Measurements from ENCODE around the gene SIRT5.

The SIRT5 gene

GRCh38 chr6:13574571-13575376, at the start of gene SIRT5:
SIRT5 (plus strand) TSS chr6:13574601; CDS start chr6:13584111, 9,510 bp downstream.
- DNase-seq (ENCODE audit: low read depth in 3 of 3), result peak; percentile 61 to 76 (median 71)

GRCh38 chr6:13524801-13525508, 49.4 kb upstream of the SIRT5 start:
- no peak for DNase-seq (ENCODE audit: low read depth in 3 of 3)

- no peak for DNase-seq (ENCODE audit: low read depth in 3 of 3)
Measured at GRCh38 chr6:13526357-13526726, 48.1 kb upstream of the SIRT5 start.

GRCh38 chr6:13526727-13527670, 47.4 kb upstream of the SIRT5 start:
- no peak for DNase-seq (ENCODE audit: low read depth in 3 of 3)

GRCh38 chr6:13527671-13528056, 46.7 kb upstream of the SIRT5 start:
- no peak for DNase-seq (ENCODE audit: low read depth in 3 of 3)

GRCh38 chr6:13528232-13528631, 46.2 kb upstream of the SIRT5 start:
- DNase-seq (ENCODE audit: low read depth in 3 of 3), result no peak

GRCh38 chr6:13528777-13529343, 45.5 kb upstream of the SIRT5 start:
- DNase-seq (ENCODE audit: low read depth in 3 of 3), result no peak

- DNase-seq (ENCODE audit: low read depth in 3 of 3), result no peak
Measured at GRCh38 chr6:13531956-13532355, 42.4 kb upstream of the SIRT5 start.

GRCh38 chr6:13534536-13534935, 39.9 kb upstream of the SIRT5 start:
- DNase-seq (ENCODE audit: low read depth in 3 of 3), result no peak

- DNase-seq (ENCODE audit: low read depth in 3 of 3), result no peak
Measured at GRCh38 chr6:13535306-13535705, 39.1 kb upstream of the SIRT5 start.

GRCh38 chr6:13536796-13537526, 37.4 kb upstream of the SIRT5 start:
- DNase-seq (ENCODE audit: low read depth in 3 of 3), result no peak

GRCh38 chr6:13537527-13537897, 36.9 kb upstream of the SIRT5 start:
- no peak for DNase-seq (ENCODE audit: low read depth in 3 of 3)

- no peak for DNase-seq (ENCODE audit: low read depth in 3 of 3)
Measured at GRCh38 chr6:13538084-13538483, 36.3 kb upstream of the SIRT5 start.

GRCh38 chr6:13538600-13538999, 35.8 kb upstream of the SIRT5 start:
- DNase-seq (ENCODE audit: low read depth in 3 of 3), result no peak

GRCh38 chr6:13539572-13539971, 34.8 kb upstream of the SIRT5 start:
- no peak for DNase-seq (ENCODE audit: low read depth in 3 of 3)

GRCh38 chr6:13541496-13541895, 32.9 kb upstream of the SIRT5 start:
- DNase-seq (ENCODE audit: low read depth in 3 of 3), result no peak

- no peak for DNase-seq (ENCODE audit: low read depth in 3 of 3)
Measured at GRCh38 chr6:13544454-13545186, 29.8 kb upstream of the SIRT5 start.

GRCh38 chr6:13545885-13546284, 28.5 kb upstream of the SIRT5 start:
- no peak for DNase-seq (ENCODE audit: low read depth in 3 of 3)

- DNase-seq (ENCODE audit: low read depth in 3 of 3), result no peak
Measured at GRCh38 chr6:13548500-13549210, 25.7 kb upstream of the SIRT5 start.

- DNase-seq (ENCODE audit: low read depth in 3 of 3), result no peak
Measured at GRCh38 chr6:13550656-13551055, 23.7 kb upstream of the SIRT5 start.

Measured in stimulated activated CD4-positive, alpha-beta T cell treated with anti-CD3 and anti-CD28 coated beads, TNF-alpha, amount 100 ng/mL, for 48 hours (primary cell).